HG02623 (cell line): ENCODE data around the gene OR5AC2.

Experiments
- ATAC-seq: cut with Tn5 transposase; IDR thresholded peaks from one replicate; pipeline ENCODE4 v1.9.1; 2021; ENCODE audit warnings: moderate library complexity; ENCODE audit not compliant: unreplicated experiment

OR5AC2 gene

GRCh38 chr3:98086873-98087272 lies at the start of gene OR5AC2:
OR5AC2 (plus strand) TSS chr3:98087173; CDS start chr3:98087173, 0 bp downstream.
- no peak for ATAC-seq

GRCh38 chr3:98038286-98038685 lies 48.7 kb upstream of the OR5AC2 start:
- ATAC-seq, result no peak

- ATAC-seq, result no peak
Measured at GRCh38 chr3:98038876-98039275, 48.1 kb upstream of the OR5AC2 start.

- peak; percentile 98 for ATAC-seq
Measured at GRCh38 chr3:98039322-98040024, 47.5 kb upstream of the OR5AC2 start.

- ATAC-seq, result no peak
Measured at GRCh38 chr3:98041350-98041749, 45.6 kb upstream of the OR5AC2 start.

GRCh38 chr3:98048586-98048985 lies 38.4 kb upstream of the OR5AC2 start:
- no peak for ATAC-seq

- ATAC-seq, result no peak
Measured at GRCh38 chr3:98049271-98049670, 37.7 kb upstream of the OR5AC2 start.

GRCh38 chr3:98056035-98056434 lies 30.9 kb upstream of the OR5AC2 start:
- no peak for ATAC-seq

GRCh38 chr3:98057631-98058030 lies 29.3 kb upstream of the OR5AC2 start:
- ATAC-seq, result no peak

GRCh38 chr3:98058244-98058960 lies 28.6 kb upstream of the OR5AC2 start:
- no peak for ATAC-seq

GRCh38 chr3:98068824-98069223 lies 18.1 kb upstream of the OR5AC2 start:
- ATAC-seq, result no peak

GRCh38 chr3:98070840-98071239 lies 16.1 kb upstream of the OR5AC2 start:
- no peak for ATAC-seq

GRCh38 chr3:98073486-98073885 lies 13.5 kb upstream of the OR5AC2 start:
- ATAC-seq, result no peak

- ATAC-seq, result no peak
Measured at GRCh38 chr3:98095882-98096281, 8.9 kb downstream of the OR5AC2 start.

GRCh38 chr3:98099848-98100247 lies 12.9 kb downstream of the OR5AC2 start:
- no peak for ATAC-seq

GRCh38 chr3:98108162-98108561 lies 21.2 kb downstream of the OR5AC2 start:
- ATAC-seq, result no peak

- ATAC-seq, result no peak
Measured at GRCh38 chr3:98109807-98110549, 23.0 kb downstream of the OR5AC2 start.

GRCh38 chr3:98110550-98110908 lies 23.6 kb downstream of the OR5AC2 start:
- ATAC-seq, result no peak

- no peak for ATAC-seq
Measured at GRCh38 chr3:98114264-98114663, 27.3 kb downstream of the OR5AC2 start.

GRCh38 chr3:98115717-98116116 lies 28.7 kb downstream of the OR5AC2 start:
- ATAC-seq, result no peak

GRCh38 chr3:98130421-98130820 lies 43.4 kb downstream of the OR5AC2 start, which contains the start of gene OR5H1:
OR5H1 (plus strand) TSS chr3:98130721; CDS start chr3:98132698, 1,977 bp downstream.
- no peak for ATAC-seq

GRCh38 chr3:98136631-98137030 lies 49.7 kb downstream of the OR5AC2 start:
- ATAC-seq, result no peak
